Midbrain (tissue), 1 donor: ENCODE results near the gene KIAA0930.
"Not testable (repeated sequence)": the region's sequence is repeated elsewhere in the genome, so short reads cannot be mapped to it uniquely, and the experiment has no call there.

Experiments used
- DNase-seq: peaks from one replicate; lab custom pipeline; 2025; lab: John Stamatoyannopoulos, UW

The KIAA0930 gene

DNA sequence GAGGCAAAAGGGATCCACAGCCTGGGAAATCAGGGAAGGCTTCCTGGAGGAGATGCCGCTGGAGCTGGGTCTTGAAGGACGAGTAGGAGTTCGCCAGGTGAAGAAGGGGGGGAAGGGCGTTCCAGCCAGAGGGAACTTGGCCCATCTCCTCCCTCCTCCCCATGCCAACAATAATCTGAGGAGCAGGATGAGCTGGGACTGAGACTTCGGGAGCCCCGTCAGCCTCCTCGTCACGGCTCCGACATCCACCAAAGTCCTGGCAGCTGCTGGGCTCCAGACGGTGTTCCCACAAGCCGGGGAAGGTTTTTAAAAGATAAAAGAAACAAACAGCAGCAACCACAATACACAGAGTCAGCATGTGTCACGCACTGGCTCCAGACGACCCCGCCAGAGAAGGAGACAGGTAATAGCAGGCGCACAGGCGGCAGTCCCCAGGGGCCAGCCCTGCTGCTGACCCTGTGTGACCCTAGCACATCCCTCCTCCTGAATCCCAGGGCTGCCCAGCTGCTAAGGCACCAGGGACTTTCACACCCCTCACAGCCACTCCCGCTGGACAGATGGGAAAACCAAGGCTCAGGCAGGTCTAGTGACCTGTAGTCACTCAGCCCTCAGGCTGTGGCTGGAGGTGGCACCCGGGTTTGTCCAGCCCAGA lies 39.7 kb downstream of the KIAA0930 start:
- no peak for DNase-seq

DNA sequence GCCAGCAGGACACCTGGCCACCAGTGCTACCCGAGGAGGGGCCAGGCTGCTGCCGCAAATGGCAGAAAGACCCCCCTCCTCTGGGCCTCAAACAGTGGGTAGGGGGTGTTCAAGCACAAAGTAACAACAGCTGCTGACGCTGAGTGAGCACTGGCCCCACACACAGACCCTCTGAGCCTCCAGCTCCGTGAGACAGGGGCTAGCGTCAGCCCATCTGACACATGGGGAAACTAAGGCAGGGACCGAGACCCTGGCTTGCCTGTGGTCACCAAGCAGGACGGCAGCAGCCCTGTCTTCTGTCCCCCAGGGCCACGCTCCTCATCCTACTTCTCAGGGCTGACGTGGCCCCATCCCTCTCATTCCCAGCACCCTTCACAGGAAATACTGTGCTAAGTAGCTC lies 40.5 kb downstream of the KIAA0930 start:
- no peak for DNase-seq

DNA sequence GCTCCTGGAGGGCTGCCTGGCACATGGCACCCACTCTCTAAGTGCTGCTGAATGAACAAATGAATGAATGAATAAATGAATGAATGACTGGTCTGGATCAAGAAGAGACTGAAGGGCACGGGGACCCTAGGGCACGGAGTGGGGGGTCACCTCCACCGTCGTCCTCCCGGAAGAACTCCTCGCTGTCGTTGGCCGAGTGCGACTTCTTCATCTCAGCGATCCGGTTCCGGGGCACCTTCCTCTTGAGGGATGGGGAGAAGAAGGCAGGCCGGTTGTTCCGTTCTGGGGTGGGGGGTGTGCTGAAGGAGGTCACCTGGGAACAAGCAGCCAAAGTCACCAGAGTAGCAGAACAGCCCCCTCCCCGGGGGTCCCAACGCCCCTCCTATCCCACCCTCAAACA lies 41.0 kb downstream of the KIAA0930 start:
- DNase-seq: no peak

DNA sequence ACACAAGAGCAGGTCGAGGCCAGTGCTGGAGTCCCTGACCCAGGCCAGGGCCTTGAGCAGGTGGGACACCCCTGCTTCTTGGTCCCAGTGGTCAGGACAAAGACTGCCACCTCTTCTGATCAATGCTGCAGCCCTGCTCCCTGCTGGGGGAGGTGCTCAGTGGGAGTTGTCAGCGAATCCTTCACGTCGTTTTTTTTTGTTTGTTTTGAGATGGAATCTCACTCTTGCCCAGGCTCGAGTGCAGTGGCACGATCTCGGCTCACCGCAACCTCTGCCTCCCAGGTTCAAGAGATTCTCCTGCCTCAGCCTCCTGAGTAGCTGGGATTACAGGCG lies 42.3 kb downstream of the KIAA0930 start:
- no peak for DNase-seq

- DNase-seq: no peak
These were observed 42.9 kb downstream of the KIAA0930 start for GRCh38 chr22:45197606-45198462.

DNA sequence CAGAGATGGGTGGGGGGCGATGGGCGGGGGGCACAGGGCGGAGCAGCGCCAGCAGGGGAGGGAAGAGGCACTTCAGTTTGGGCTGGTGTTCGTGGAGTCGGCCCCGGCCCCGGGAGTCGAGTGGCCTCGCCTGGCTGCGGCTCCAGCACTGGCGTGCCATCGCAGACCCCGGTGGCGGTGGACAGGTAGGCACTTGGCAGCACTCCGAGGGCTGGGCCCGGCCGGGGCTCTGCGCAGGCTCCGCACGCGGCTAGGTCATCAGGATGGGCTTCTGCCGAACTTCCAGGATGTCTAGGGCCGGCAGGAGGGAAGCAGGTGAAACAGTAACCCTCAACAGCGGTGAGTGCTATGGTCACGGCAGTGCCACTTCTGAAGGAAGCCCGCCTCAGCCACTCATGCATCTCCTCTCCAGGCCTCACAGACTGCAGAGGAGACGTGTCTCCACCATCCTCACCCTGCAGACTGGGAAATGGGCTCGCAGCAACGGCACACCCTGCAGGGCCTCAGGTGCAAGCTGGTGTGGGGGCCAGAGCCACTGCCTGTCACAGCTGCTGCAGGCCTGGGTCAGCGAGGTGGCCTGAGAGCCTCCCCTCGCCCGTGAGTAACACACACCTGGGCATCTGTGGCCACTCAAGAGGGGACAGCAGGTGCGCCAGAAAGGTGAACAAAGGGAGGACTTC lies 43.6 kb downstream of the KIAA0930 start:
- no peak for DNase-seq

GRCh38 chr22:45196308-45196707 lies 44.4 kb downstream of the KIAA0930 start:
- no peak for DNase-seq

- no peak for DNase-seq
These were observed 45.1 kb downstream of the KIAA0930 start for GRCh38 chr22:45195616-45196015.

- DNase-seq: no peak
These were observed 46.0 kb downstream of the KIAA0930 start for GRCh38 chr22:45194686-45195085.

- no peak for DNase-seq
These were observed 48.0 kb downstream of the KIAA0930 start for GRCh38 chr22:45192701-45193187.

DNA sequence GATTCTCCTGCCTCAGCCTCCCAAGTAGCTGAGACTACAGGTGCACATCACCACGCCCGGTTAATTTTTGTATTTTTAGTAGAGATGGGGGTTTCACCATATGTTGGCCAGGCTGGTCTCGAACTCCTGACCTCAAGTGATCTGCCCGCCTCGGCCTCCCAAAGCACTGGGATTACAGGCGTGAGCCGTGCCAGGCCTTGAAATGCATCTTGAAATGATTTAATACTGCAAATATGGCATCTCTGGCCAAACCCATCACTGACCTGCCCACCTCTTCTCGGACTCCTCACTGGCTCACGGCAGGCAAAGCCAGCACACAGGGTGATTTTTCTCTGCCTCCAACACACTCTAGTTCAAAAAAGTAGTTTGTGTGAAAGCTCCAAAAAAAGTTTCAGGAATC lies 48.9 kb downstream of the KIAA0930 start:
- not testable (repeated sequence) for DNase-seq

- no peak for DNase-seq
These were observed 50.4 kb downstream of the KIAA0930 start for GRCh38 chr22:45190202-45190872.

DNA sequence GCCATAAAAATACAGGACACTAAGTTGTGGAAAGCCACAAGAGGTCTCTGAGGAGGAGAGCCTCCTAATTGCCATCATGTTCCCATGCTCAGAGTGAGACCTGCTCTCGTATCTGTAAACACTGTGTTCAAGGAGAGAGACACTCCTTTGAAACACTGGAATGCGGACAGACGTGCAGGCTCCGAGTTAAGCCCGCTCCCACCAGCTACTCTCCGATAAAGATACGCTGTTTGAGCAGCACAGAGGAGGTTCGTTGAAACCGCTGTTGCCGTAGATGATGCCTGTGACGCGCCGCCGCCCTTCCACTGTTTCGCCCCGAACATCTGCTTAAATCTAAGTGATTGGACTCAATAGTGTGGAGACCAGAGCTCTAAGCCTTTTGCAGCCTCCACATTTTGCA lies 51.9 kb downstream of the KIAA0930 start:
- no peak for DNase-seq

- DNase-seq: no peak
These were observed 52.8 kb downstream of the KIAA0930 start for GRCh38 chr22:45187891-45188290.

DNA sequence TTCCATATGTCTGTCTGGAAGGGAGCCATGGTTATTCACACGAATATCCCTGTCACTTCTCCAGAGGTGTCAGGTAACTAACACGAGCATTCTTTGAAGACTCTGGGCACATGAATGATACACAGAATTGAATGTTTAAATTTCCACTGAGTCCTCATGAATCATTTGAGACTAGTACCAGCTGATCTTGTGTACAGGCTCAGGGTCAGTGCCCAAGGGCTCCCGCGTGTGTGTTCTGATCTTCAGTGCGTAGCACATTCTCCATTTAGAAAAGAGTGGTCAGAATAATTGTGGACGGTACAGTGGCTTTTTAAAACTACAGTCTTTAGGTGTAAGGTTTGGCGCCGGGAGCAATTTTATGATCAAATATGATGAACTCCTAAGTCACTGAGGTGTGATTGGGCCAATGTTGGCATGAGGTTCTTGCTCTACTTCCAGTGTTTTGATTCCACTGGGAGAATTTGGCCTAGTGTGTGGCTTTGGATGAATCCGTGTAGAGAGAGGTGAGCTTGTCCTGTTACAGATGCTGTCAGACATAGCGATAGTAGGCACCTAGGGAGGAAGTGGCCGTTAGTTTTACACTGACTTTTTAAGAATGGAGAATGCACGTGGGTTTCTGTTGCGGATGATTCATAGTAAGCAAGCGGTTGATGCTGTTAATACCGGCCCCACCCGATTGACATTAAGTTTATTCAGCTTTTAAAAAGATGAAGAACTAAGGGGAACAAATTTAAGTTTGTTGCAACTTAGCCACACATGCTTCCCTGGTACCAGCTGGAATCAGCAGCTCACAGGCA lies 54.8 kb downstream of the KIAA0930 start:
- DNase-seq: no peak

- DNase-seq: no peak
These were observed 56.7 kb downstream of the KIAA0930 start for GRCh38 chr22:45183974-45184373.

GRCh38 chr22:45181766-45182165 lies 58.9 kb downstream of the KIAA0930 start:
- no peak for DNase-seq

DNA sequence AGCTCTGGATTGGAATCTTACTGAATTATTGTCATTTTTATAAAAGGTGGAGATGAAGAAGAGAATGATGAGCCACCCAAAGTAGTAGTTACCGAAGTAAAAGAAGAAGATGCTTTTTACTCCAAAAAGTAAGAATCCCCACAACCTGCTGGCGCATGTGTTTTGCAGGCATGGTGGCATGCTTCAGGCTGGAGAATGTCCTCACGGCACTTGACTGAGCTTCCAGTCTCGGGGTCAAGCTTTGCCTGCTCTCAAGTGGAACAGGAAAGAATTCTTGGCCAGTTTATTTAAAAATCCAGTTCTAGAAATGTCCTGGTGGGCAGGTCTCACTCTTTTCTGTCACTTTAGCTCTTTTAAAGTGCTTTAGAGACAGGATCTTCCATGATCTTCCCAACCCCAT lies 59.5 kb downstream of the KIAA0930 start:
- no peak for DNase-seq

DNA sequence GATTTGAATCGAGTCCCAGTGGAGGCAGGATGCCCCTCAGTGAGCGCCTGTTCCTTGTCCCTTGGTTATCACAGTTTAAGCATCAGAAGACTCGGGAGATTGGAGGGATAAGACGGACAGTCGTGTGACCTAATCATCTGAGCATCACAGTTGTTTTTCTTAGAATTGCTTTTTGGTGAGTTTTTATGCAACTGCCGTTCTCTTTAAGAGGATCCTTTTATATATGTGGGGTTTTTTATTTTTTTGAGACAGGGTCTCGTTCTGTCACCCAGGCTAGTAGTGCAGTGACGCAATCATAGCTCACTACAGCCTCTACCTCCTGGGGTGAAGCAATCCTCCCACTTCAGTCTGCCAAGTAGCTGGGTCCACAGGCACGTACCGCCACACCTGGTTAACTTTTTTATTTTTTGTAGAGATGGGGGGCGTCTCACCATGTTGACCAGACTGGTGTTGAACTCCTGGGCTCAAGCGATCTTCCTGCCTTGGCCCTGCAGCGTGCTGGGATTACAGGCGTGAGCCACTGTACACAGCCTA lies 60.5 kb downstream of the KIAA0930 start:
- no peak for DNase-seq

DNA sequence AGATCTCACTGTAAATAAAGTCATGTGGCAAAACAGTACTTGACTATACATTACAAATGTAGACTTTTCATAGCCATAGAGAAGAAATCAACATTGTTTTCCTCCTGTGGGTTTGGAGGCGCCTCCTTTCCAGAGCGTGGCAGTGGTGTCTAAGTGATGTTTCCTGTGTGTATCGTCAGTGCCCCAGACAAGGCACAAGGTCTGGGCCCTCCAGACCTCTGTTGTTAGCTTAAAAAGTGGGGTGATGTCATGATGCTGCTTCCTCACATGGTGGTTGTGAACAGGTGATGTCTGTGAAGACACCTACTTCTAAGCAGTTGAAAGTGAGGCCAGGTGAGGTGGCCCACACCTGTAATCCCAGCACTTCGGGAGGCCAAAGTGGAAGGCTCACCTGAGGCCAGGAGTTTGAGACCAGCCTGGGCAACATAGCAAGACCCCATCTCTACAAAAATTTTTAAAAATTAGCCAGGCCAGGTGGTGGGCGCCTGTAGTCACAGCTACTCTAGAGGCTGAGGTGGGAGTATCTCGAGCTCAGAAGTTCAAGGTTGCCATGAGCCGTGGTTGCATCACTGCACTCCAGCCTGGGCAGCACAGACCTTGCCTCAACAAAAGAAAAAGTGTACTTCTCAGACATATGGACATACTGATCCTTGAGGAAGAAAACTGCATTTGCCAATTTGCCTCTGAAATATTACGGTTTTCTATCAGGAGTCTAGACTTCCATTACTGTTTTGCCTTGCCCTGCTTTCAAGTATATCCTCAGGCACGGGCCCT lies 61.2 kb downstream of the KIAA0930 start:
- no peak for DNase-seq
